Smooth muscle cell of trachea (primary cell): ENCODE results near the gene SLC20A1. TPM values are rescaled to one million over a fixed set of nuclear protein-coding genes. Genes with fewer than 3 reads are reported as not detected.

ENCODE experiments used
- total RNA-seq: library from RNA; depleted of rRNA; stranded (reverse); fragments of >200 nt; gene quantifications from 2 replicates; pipeline ENCODE4 v1.2.1, GENCODE V29; 2014

Gene SLC20A1, protein sequence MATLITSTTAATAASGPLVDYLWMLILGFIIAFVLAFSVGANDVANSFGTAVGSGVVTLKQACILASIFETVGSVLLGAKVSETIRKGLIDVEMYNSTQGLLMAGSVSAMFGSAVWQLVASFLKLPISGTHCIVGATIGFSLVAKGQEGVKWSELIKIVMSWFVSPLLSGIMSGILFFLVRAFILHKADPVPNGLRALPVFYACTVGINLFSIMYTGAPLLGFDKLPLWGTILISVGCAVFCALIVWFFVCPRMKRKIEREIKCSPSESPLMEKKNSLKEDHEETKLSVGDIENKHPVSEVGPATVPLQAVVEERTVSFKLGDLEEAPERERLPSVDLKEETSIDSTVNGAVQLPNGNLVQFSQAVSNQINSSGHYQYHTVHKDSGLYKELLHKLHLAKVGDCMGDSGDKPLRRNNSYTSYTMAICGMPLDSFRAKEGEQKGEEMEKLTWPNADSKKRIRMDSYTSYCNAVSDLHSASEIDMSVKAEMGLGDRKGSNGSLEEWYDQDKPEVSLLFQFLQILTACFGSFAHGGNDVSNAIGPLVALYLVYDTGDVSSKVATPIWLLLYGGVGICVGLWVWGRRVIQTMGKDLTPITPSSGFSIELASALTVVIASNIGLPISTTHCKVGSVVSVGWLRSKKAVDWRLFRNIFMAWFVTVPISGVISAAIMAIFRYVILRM
- 50.4 and 77.5 TPM in 2 replicates for total RNA-seq

DNA sequence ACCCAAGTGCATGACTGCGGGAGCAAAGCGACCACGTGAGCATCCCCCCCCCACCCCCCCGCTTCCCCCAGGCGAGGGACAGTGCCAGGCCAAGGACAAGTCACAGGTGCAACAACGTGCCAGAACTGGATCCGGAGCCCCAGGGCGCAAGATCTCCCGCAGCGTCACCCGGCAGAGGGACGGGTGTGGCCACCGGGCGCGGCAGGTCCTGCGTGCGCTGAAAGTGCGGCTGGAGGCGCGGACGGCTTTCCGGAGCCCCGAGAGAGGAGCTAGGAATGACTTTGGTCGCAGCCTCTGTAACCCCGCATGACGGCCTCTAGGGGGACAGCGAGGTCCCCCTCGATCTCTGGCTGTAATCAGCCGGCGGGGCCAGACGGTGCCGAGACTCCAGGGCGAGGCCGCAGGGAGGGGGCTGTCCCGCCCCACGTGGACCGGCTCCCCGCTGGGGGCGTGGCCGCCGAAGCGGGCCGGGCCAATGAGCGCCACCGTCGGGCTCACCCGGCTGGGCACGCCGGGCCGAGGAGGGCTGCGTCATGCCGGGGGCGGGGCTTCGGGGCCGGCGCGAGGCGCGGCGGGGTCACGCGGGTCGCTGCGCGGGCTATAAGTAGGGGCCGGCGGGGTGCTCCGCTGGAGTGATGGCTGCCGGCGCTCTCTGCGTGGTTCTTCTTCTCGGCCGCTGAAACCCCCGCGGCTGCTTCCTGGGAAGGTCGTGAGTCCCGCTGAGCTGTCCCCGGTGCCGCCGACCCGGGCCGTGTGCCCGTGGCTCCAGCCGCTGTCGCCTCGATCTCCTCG lies at the start of gene SLC20A1:
Gene SLC20A1, plus strand, starts transcription at position 630 of the 792 bp plus-strand sequence. CDS start 890 bp downstream, outside the sequence.

Other genes with a start within 250 kb of the SLC20A1 start
- 8.7 and 12.4 TPM in 2 replicates for gene RGPD8, start 212.3 kb upstream of the SLC20A1 start, total RNA-seq
- 35.1 and 37.7 TPM in 2 replicates for gene TTL, start 163.8 kb upstream of the SLC20A1 start, total RNA-seq
- 10.9 and 12.5 TPM in 2 replicates for gene POLR1B, start 103.5 kb upstream of the SLC20A1 start, total RNA-seq
- 6.4 and 10.4 TPM in 2 replicates for gene CHCHD5, start 61.3 kb upstream of the SLC20A1 start, total RNA-seq
- not detected in 2 replicates for gene NT5DC4, start 75.1 kb downstream of the SLC20A1 start, total RNA-seq
- gene CKAP2L, start 118.7 kb downstream of the SLC20A1 start, total RNA-seq = 0.50 and 15.3 TPM in 2 replicates
- 0.15 and 0.33 TPM in 2 replicates for gene IL1A, start 138.6 kb downstream of the SLC20A1 start, total RNA-seq
- gene IL1B, start 190.8 kb downstream of the SLC20A1 start, total RNA-seq = 0.15 and 0.50 TPM in 2 replicates